Measurements from ENCODE around the gene P2RX3. TPM values are rescaled to one million over a fixed set of nuclear protein-coding genes. Genes with fewer than 3 reads are reported as not detected.

Gene P2RX3
- total RNA-seq, 4 donors from 2014 or later = not detected

DNA sequence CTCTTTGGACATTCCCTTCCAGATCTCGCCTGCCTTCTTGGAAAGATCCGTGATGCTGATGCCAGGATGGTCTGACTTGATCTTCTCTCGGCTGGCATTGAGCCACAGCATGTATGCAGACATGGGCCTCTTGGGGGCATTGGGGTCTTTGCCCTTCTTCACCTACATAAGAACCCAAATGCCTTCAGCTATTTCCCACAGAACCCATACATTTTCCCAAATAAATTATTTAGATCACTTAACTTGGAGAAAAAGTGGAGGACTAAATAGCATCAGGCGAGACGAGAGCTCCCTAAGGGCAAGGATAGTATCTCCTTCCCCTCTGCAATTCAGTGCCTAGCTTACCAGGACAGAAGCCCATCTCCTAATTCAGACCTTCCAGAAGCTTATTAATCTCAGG is 10.4 kb upstream of the P2RX3 start:
- DNase-seq (ENCODE audit: low spot score) = no peak
- no peak for ATAC-seq (ENCODE audit: low FRiP score)
- TF ChIP-seq, protein P1, sequence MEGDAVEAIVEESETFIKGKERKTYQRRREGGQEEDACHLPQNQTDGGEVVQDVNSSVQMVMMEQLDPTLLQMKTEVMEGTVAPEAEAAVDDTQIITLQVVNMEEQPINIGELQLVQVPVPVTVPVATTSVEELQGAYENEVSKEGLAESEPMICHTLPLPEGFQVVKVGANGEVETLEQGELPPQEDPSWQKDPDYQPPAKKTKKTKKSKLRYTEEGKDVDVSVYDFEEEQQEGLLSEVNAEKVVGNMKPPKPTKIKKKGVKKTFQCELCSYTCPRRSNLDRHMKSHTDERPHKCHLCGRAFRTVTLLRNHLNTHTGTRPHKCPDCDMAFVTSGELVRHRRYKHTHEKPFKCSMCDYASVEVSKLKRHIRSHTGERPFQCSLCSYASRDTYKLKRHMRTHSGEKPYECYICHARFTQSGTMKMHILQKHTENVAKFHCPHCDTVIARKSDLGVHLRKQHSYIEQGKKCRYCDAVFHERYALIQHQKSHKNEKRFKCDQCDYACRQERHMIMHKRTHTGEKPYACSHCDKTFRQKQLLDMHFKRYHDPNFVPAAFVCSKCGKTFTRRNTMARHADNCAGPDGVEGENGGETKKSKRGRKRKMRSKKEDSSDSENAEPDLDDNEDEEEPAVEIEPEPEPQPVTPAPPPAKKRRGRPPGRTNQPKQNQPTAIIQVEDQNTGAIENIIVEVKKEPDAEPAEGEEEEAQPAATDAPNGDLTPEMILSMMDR (IDR thresholded peaks at IDR 0.05) = no peak

DNA sequence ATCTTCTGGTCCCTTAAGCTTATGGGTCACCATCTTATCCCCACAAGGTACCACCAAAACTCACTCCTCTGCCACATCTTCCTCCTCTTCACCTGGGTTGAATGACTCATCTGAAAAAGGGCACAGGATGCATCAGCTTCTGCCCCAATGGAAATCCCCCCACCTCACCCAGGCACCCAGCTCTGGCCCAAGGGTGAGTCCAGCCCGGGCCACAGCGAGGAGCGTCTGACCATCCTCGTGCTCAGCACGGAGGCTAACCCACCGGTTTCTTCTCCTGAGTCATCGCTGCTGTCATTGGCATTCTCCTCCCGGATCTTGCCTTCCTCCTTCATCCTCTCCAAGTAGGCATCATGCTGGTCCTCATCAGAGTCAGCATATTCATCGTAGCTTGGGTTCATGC is 8.1 kb upstream of the P2RX3 start:
- DNase-seq (ENCODE audit: low spot score) (no peak), ATAC-seq (ENCODE audit: low FRiP score) (no peak)
- TF ChIP-seq, protein P1 (IDR thresholded peaks at IDR 0.05) = no peak

DNA sequence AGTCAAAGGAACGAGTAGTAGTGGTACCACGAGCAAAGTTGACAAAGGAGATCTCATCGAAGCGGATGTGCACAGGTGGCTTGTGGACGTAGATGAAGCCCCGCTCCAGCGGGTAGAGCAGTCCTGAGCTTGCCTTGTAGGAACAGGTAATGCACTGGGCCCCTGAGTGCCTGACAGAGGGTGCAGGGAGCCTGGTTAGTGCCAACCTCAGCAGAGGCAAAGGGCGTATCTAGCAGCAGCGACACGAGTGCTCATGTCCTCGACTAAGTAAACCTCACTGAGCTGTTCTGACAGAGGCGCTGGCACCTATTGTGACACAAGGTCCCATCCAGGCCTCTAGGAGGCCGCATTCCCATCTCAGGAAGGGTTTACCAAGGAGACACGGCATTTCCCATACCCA is 6.4 kb upstream of the P2RX3 start:
- DNase-seq (ENCODE audit: low spot score) (no peak), ATAC-seq (ENCODE audit: low FRiP score) (no peak)
- TF ChIP-seq, protein P1 (IDR thresholded peaks at IDR 0.05) = no peak

DNA sequence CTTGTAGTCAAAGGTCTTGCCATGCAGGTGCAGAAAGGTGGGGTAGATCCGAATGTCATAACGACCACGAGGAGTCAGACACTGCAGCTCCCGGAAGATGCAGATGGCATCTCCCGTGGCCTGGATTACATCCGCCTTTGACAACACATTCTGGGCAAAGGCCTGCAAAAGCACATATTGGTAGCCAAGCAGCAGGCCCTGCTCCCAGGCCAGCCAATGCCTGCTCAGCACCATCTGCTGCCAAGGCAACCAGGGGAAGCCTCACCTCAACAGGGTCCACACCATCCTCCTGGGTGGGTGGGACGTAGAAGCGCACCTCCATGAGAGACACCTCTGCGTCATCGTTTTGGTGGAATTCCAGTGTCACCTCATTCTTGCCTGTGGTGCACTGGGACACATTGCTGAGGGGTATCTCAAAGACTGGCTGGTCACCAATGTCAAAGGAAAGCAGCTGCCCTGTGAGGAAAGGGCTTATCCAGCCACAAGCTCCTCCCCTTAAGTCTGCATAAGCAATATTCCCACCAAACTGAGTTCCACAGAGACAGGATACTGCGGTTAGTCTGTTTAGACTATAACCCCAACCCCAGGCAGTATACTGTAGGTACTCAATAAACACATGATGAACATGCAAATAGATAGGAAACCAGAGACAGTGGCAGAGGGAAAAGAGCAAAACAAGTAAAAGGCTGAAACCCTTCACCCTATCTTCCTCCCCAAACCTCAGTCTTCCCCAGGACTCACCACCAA is 5.3 kb upstream of the P2RX3 start:
- DNase-seq (ENCODE audit: low spot score) (no peak), ATAC-seq (ENCODE audit: low FRiP score) (no peak)
- TF ChIP-seq, protein P1 (IDR thresholded peaks at IDR 0.05) = no peak

DNA sequence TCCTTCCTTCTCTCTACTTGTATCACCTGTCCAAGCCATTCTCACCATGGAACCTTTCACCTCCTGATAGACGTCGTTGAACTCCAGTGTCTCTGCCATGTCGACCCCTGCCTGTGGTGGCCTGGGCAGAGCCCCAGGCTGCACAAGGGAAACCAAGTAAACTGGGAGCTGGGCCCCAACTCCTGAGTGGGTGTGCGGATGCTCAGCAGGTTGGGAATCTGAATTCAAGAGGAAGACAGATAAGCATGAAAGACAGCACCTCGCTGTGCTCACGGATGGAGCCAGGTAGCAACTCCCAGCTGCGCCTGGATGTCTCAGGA is 3.2 kb upstream of the P2RX3 start:
- ATAC-seq (ENCODE audit: low FRiP score) (no peak), DNase-seq (ENCODE audit: low spot score) (no peak)
- TF ChIP-seq, protein P1 (IDR thresholded peaks at IDR 0.05) = no peak

DNA sequence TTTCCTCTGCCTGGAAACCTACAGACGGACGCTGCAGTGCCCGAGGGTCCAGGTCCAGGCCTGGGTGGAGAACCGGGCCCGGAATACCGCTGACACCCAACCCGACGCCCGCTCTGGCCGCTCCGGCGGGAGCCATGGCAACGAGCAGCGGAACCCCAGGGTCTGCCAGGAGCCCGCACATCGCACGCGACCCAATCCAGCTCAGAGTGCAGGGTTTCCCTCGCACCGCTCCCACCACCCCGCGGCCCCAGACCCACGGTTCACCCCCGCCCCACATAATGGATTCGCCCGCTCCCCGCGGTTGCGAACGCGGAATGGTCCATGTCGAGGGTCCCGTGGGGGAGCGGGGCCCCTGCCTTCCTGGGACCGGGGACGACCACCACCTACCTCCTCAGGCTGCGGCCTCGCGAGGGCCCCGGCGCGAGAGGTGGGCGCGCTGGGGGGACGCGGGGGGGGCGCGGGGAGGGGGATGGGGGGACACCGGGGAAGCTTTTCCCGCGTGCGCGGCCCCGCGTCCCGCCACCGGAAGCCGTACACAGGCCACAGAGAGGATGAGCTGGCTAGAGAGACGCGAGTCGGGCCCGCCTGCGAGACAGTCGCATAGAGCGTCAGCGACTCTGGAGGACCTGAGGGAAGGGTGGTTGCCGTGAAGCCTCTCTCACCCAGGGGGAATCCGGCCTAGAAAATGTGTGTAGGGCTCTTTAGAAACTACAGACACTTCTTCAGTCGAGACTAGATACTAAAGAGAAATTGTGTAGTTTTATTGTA is 2.6 kb upstream of the P2RX3 start, which contains the start of gene SSRP1:
Gene SSRP1 (minus strand): TSS at position 550 of the 768 bp plus-strand sequence. CDS start 771 bp downstream, outside the sequence.
- TF ChIP-seq, protein P1 (IDR thresholded peaks at IDR 0.05) = no peak
- ATAC-seq (ENCODE audit: low FRiP score) = peak; percentile 90
- peak; percentile 54 for DNase-seq (ENCODE audit: low spot score)
